Amniotic epithelial cell (primary cell): ENCODE measurements around the gene GPR42.
"Not testable (repeated sequence)": the region's sequence is repeated elsewhere in the genome, so short reads cannot be mapped to it uniquely, and the experiment has no call there.

ENCODE experiments used
- DNase-seq: peaks from one replicate; pipeline ENCODE4 v3.0.0-alpha.2; 2010; ENCODE audit warnings: low read depth

Gene GPR42

DNA sequence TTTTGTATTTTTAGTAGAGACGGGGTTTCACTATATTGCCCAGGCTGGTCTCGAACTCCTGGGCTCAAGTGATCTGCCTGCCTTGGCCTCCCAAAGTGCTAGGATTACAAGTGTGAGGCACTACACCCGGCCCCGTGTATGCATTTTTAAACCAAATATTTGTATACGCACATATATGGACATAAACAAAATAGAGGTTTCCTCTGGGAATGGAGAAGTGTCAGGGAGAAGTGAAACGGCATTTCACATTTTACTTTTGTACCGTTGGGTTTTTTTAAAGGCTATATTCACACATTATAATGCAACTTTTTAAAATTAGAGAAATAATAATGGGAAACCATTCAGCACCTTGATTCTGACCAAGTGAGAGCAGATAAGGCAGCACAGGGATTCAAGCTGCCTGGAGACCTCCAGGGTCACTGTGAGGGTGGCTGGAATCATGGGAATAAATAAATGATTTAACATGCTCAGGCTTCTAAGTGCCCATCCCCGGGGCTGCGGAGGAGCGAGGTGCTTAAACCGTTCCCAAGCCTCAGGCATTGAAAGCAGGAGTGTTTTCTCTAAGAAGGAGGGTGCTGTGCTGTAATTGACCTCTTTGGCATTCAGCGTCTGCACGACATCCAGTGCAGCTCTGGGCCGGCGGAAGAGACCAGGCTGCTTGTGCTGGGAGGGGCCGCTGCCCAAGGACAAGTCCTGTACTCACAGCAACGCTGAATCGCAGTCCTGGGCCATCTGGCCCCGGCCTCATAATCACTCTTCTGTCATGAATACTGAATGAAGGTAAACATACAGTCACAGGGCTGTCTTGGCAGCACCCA, 24.7 kb downstream of the GPR42 start:
- no peak for DNase-seq

GRCh38 chr19:35396240-35396885, 25.5 kb downstream of the GPR42 start:
- no peak for DNase-seq

DNA sequence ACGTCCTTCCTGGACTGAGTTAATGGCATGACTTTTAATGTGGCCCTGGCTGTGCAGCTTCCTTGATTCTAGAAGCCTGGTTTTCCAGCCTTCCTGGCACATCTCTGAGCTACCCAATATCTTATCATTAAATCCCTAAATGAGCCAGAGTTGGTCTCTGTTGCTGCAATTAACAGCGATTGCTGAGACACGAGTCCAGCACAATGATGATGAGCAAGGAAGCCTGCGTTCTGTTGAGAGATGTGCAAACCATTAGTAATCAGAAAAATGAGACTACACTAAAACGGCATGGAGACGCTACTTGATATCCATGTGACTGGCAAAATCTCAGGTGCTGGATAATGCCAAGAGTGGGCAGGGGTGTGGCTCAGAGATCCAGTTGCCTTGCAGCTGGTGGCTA, 26.2 kb downstream of the GPR42 start:
- DNase-seq: no peak

GRCh38 chr19:35398570-35398969, 27.7 kb downstream of the GPR42 start:
- DNase-seq: no peak

DNA sequence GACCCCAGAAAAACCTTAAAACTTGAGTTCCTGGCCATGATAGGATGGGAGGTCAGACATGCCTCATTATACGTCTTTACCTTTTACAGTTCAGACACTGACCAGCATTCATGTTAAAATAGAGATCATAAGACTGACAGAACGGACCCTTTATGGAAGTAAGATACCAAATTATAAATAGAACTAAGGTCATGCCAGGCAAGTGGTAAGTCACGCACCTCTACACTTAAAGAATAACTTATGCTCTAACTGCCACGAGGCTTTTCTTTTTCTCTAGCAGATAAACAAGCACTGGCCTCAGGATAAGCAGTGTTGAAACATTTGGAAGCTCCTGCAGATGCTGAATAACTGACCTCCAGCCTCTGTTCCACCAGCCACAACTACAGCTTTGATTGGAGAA, 28.4 kb downstream of the GPR42 start:
- no peak for DNase-seq

GRCh38 chr19:35399948-35400772, 29.3 kb downstream of the GPR42 start:
- DNase-seq: no peak

DNA sequence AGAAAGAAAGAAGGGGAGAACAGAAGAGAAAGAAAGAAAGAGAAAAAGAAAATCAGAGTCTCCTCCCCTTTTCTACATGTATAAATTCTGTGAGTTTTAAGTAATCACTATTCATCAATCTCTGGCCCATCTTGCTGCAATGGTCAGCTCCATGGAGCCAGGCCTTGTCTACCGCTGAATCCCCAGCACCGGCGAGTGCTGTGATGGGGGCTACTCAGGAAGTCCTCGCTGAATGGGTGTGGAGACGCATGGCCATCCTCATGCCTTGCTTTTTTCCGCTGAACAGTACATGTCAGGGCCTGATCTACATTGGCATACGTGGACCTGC, 29.9 kb downstream of the GPR42 start:
- DNase-seq: no peak

- DNase-seq: not testable (repeated sequence)
Observed at GRCh38 chr19:35401416-35401815, 30.5 kb downstream of the GPR42 start.

GRCh38 chr19:35403116-35403760, 32.4 kb downstream of the GPR42 start:
- no peak for DNase-seq

- DNase-seq: peak; percentile 53
Observed at GRCh38 chr19:35404879-35405622, 34.2 kb downstream of the GPR42 start.

- no peak for DNase-seq
Observed at GRCh38 chr19:35407619-35408018, 36.8 kb downstream of the GPR42 start.

- DNase-seq: no peak
Observed at GRCh38 chr19:35408284-35409171, 37.7 kb downstream of the GPR42 start.

GRCh38 chr19:35409191-35409590, 38.3 kb downstream of the GPR42 start:
- DNase-seq: no peak

DNA sequence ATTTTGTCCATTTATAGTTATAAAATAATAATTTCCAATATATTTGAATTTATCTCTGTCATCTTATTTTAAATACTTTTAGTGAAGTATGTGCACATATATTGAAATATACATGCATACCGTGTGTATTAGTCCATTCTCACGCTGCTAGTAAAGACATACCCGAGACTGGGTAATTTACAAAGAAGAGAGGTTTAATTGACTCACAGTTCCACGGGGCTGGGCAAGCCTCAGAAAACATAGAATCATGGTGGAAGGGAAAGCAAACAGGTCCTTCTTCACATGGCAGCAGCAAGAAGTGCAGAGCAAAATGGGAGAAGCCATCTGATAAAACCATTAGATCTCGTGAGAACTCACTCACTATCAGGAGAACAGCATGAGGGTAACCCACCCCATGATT, 39.6 kb downstream of the GPR42 start:
- no peak for DNase-seq

GRCh38 chr19:35414442-35414841, 43.6 kb downstream of the GPR42 start:
- no peak for DNase-seq

GRCh38 chr19:35416331-35416730, 45.5 kb downstream of the GPR42 start:
- no peak for DNase-seq

DNA sequence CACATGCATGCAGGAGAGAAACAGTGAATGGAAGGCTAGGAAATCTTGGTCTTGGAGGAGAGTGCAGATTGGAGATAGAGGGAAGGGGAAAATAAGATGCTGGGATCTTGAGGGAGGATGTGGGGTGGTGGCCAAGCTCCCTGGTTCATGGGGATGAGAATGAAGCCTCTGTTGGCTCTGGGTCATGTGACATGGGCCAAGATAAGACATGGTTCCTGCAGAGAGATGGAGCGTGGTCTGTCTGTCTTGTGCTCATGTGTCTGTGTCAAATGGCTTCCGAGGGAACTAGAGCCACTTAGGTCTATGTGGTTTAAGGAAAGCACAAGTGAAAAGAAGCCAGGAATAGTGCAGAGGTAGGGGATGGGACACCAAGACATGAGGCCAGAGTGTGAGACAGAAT, 46.4 kb downstream of the GPR42 start:
- no peak for DNase-seq

DNA sequence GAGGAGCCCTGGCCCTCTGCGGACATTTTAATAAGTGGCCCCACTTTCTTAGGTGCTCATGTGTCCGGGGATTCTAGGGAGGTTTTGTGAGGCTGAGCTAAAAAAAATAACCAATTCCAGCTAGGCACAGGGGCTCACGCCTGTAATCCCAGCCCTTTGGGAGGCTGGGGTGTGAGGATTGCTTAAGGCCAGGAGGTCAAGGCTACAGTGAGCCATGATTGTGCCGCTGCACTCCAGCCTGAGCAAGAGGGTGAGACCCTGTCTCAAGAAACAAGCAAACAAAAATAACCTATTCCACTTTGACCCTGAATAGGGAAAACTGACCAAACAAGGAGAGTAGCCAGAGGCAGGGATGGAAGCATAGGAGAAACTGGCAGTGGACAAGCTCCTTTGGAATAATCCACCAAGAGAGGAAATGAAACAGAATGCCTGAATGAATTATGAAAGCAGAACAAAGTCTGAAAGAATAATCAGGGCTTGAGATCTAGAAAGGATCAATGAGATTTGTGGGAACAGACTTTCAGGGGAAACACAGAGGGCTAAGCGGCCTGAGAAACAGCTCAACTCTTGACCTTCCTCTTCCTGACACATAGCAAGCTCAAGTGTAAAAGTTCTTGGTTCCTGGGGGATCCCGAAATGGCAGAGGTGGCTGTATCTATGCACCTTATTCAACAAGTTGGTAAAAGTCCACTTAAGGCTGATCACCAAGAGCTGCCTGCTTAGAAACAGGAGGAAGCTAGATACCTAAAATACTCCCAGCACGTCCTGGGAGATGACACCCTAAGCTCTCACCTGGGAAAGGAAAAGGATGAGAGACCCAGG, 47.1 kb downstream of the GPR42 start:
- DNase-seq: no peak

GRCh38 chr19:35419046-35419445, 48.2 kb downstream of the GPR42 start:
- DNase-seq: no peak

DNA sequence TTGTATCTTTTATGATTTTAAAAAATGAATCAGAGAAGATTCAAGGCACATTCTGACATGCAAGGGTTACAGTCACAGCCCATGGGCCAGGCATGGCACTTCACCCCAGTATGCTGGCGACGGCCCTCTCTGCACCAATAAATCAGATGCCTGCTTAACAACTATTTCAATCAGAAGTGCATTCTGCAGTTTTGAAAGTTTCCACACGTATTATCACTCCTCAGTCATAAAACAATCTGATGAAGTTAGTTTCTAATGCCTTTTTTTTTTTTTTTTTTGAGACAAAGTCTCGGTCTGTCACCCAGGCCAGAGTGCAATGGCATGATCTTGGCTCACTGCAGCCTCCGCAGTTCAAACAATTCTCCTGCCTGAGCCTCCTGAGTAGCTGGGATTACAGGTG, 48.9 kb downstream of the GPR42 start:
- DNase-seq: no peak
